Fibroblast of skin of back (primary cell): ENCODE results near the gene SLC9A9.
"Not testable (repeated sequence)": the region's sequence is repeated elsewhere in the genome, so short reads cannot be mapped to it uniquely, and the experiment has no call there.

Experiments used
- DNase-seq: peaks from one replicate; pipeline ENCODE4 v3.0.0-alpha.2; 2013

Gene SLC9A9

GRCh38 chr3:143441516-143442171, 406.6 kb downstream of the SLC9A9 start:
- no peak for DNase-seq

- DNase-seq = no peak
These were observed 408.5 kb downstream of the SLC9A9 start for GRCh38 chr3:143439817-143440216.

GRCh38 chr3:143437405-143437804, 410.9 kb downstream of the SLC9A9 start:
- DNase-seq = no peak

GRCh38 chr3:143436231-143436930, 411.9 kb downstream of the SLC9A9 start:
- DNase-seq = no peak

- DNase-seq = no peak
These were observed 414.4 kb downstream of the SLC9A9 start for GRCh38 chr3:143433787-143434378.

GRCh38 chr3:143431298-143431697, 417.0 kb downstream of the SLC9A9 start:
- DNase-seq = not testable (repeated sequence)

GRCh38 chr3:143430568-143430967, 417.7 kb downstream of the SLC9A9 start:
- no peak for DNase-seq

- DNase-seq = no peak
These were observed 418.4 kb downstream of the SLC9A9 start for GRCh38 chr3:143429628-143430514.

- no peak for DNase-seq
These were observed 420.0 kb downstream of the SLC9A9 start for GRCh38 chr3:143428294-143428693.

GRCh38 chr3:143427631-143428030, 420.6 kb downstream of the SLC9A9 start:
- DNase-seq = no peak

GRCh38 chr3:143424874-143425273, 423.4 kb downstream of the SLC9A9 start:
- no peak for DNase-seq

- DNase-seq = peak; percentile 18
These were observed 426.7 kb downstream of the SLC9A9 start for GRCh38 chr3:143421556-143421955.

GRCh38 chr3:143419611-143420010, 428.7 kb downstream of the SLC9A9 start:
- no peak for DNase-seq

GRCh38 chr3:143418391-143418790, 429.9 kb downstream of the SLC9A9 start:
- no peak for DNase-seq

GRCh38 chr3:143416229-143416628, 432.0 kb downstream of the SLC9A9 start:
- no peak for DNase-seq

- DNase-seq = no peak
These were observed 433.6 kb downstream of the SLC9A9 start for GRCh38 chr3:143414571-143415253.

- no peak for DNase-seq
These were observed 434.9 kb downstream of the SLC9A9 start for GRCh38 chr3:143413372-143413771.

- no peak for DNase-seq
These were observed 436.2 kb downstream of the SLC9A9 start for GRCh38 chr3:143412084-143412483.

GRCh38 chr3:143410259-143410658, 438.0 kb downstream of the SLC9A9 start:
- no peak for DNase-seq

GRCh38 chr3:143408771-143409170, 439.5 kb downstream of the SLC9A9 start:
- DNase-seq = no peak

GRCh38 chr3:143402602-143403001, 445.7 kb downstream of the SLC9A9 start:
- no peak for DNase-seq

GRCh38 chr3:143396790-143397189, 451.5 kb downstream of the SLC9A9 start:
- no peak for DNase-seq
